ENCODE measurements around the gene TMPRSS3.

TMPRSS3 gene

GRCh38 chr21:42384989-42385388, 10.9 kb downstream of the TMPRSS3 start:
- CTCF ChIA-PET, result no interaction called here
- H3K27ac Mint-ChIP-seq, result peak overlapping the region; percentile 82
- peaks cover 55% of the 10 kb centered on the region for H3K4me1 Mint-ChIP-seq
- H3K27me3 Mint-ChIP-seq, result no peaks in the 10 kb centered on the region
- H3K4me3 Mint-ChIP-seq, result no peak overlapping the region
- H3K9me3 Mint-ChIP-seq, result peaks cover 20% of the 10 kb centered on the region
- DNase-seq, result no peak
- peaks cover 37% of the 10 kb centered on the region for H3K36me3 Mint-ChIP-seq

GRCh38 chr21:42384156-42384945, 11.5 kb downstream of the TMPRSS3 start:
- no peaks in the 10 kb centered on the region for H3K27me3 Mint-ChIP-seq
- peaks cover 48% of the 10 kb centered on the region for H3K4me1 Mint-ChIP-seq
- H3K4me3 Mint-ChIP-seq, result no peak overlapping the region
- peaks cover 37% of the 10 kb centered on the region for H3K36me3 Mint-ChIP-seq
- CTCF ChIA-PET, result no interaction called here
- no peak for DNase-seq
- H3K27ac Mint-ChIP-seq, result no peak overlapping the region
- peaks cover 20% of the 10 kb centered on the region for H3K9me3 Mint-ChIP-seq

- Mint-ChIP-seq H3K4me1 (peaks cover 38% of the 10 kb centered on the region), H3K9me3 (peaks cover 20% of the 10 kb centered on the region), H3K27ac (no peak overlapping the region), H3K27me3 (no peaks in the 10 kb centered on the region), H3K36me3 (peaks cover 33% of the 10 kb centered on the region), H3K4me3 (no peak overlapping the region)
- DNase-seq, result no peak
- CTCF ChIA-PET, result interaction anchor here (3.0 kb wide), 1 partner anchor 9 kb away, joined by 13 read pairs; no protein-coding TSS in a partner anchor
Measured at GRCh38 chr21:42383331-42383730, 12.5 kb downstream of the TMPRSS3 start.

- DNase-seq, result no peak
- H3K27me3 Mint-ChIP-seq, result no peaks in the 10 kb centered on the region
- peaks cover 34% of the 10 kb centered on the region for H3K4me1 Mint-ChIP-seq
- H3K9me3 Mint-ChIP-seq, result peaks cover 20% of the 10 kb centered on the region
- H3K4me3 Mint-ChIP-seq, result no peak overlapping the region
- H3K27ac Mint-ChIP-seq, result no peak overlapping the region
- H3K36me3 Mint-ChIP-seq, result peaks cover 33% of the 10 kb centered on the region
- CTCF ChIA-PET, result interaction anchor here (1.2 to 3.2 kb wide), 4 partner anchors 10 to 29 kb away, joined by 3 to 25 read pairs (median 8); partner anchors contain the start of gene UBASH3A
Measured at GRCh38 chr21:42382915-42383314, 12.9 kb downstream of the TMPRSS3 start.

GRCh38 chr21:42381347-42381984, 14.4 kb downstream of the TMPRSS3 start:
- Mint-ChIP-seq H3K9me3 (peaks cover 20% of the 10 kb centered on the region), H3K27me3 (peaks cover 7% of the 10 kb centered on the region), H3K4me3 (no peak overlapping the region), H3K27ac (no peak overlapping the region), H3K36me3 (peaks cover 23% of the 10 kb centered on the region), H3K4me1 (peaks cover 22% of the 10 kb centered on the region)
- CTCF ChIA-PET, result interaction anchor here (0.6 to 3.2 kb wide), 23 partner anchors 8 to 245 kb away, joined by 3 to 25 read pairs (median 4); partner anchors contain the start of gene UBASH3A
- peak; percentile 67 for DNase-seq

GRCh38 chr21:42379426-42380215, 16.2 kb downstream of the TMPRSS3 start:
- Mint-ChIP-seq H3K27me3 (peaks cover 19% of the 10 kb centered on the region), H3K4me3 (no peak overlapping the region), H3K4me1 (peaks cover 17% of the 10 kb centered on the region), H3K9me3 (peaks cover 15% of the 10 kb centered on the region), H3K27ac (no peak overlapping the region), H3K36me3 (peaks cover 15% of the 10 kb centered on the region)
- no peak for DNase-seq
- CTCF ChIA-PET, result interaction anchor here (1.3 to 3.2 kb wide), 2 partner anchors 8 to 25 kb away, joined by 3 to 25 read pairs; partner anchors contain the start of gene UBASH3A

- Mint-ChIP-seq H3K36me3 (peaks cover 10% of the 10 kb centered on the region), H3K27ac (no peak overlapping the region), H3K9me3 (peaks cover 15% of the 10 kb centered on the region), H3K4me3 (no peak overlapping the region), H3K27me3 (peaks cover 29% of the 10 kb centered on the region), H3K4me1 (peaks cover 15% of the 10 kb centered on the region)
- no peak for DNase-seq
- CTCF ChIA-PET, result interaction anchor here (1.3 to 1.4 kb wide), 2 partner anchors 36 to 233 kb away, joined by 3 to 4 read pairs; no protein-coding TSS in a partner anchor
Measured at GRCh38 chr21:42378418-42378817, 17.4 kb downstream of the TMPRSS3 start.

GRCh38 chr21:42377951-42378340, 17.9 kb downstream of the TMPRSS3 start:
- CTCF ChIA-PET, result interaction anchor here (0.9 to 1.4 kb wide), 3 partner anchors 36 to 233 kb away, joined by 3 to 4 read pairs (median 3); no protein-coding TSS in a partner anchor
- Mint-ChIP-seq H3K36me3 (peaks cover 10% of the 10 kb centered on the region), H3K27me3 (peaks cover 34% of the 10 kb centered on the region), H3K27ac (peak overlapping the region; percentile 71), H3K4me3 (no peak overlapping the region), H3K9me3 (peaks cover 15% of the 10 kb centered on the region), H3K4me1 (peaks cover 19% of the 10 kb centered on the region)
- DNase-seq, result no peak

- H3K27me3 Mint-ChIP-seq, result peaks cover 40% of the 10 kb centered on the region
- H3K36me3 Mint-ChIP-seq, result peaks cover 7% of the 10 kb centered on the region
- H3K4me3 Mint-ChIP-seq, result no peak overlapping the region
- no peak overlapping the region for H3K27ac Mint-ChIP-seq
- no peak for DNase-seq
- peaks cover 10% of the 10 kb centered on the region for H3K9me3 Mint-ChIP-seq
- H3K4me1 Mint-ChIP-seq, result peaks cover 17% of the 10 kb centered on the region
- CTCF ChIA-PET, result interaction anchor here (0.9 to 1.4 kb wide), 3 partner anchors 35 to 232 kb away, joined by 3 to 4 read pairs (median 3); no protein-coding TSS in a partner anchor
Measured at GRCh38 chr21:42377211-42377950, 18.5 kb downstream of the TMPRSS3 start.

GRCh38 chr21:42376338-42376982, 19.4 kb downstream of the TMPRSS3 start:
- CTCF ChIA-PET, result no interaction called here
- Mint-ChIP-seq H3K27ac (no peak overlapping the region), H3K4me3 (no peak overlapping the region), H3K9me3 (peaks cover 1% of the 10 kb centered on the region), H3K4me1 (peaks cover 13% of the 10 kb centered on the region), H3K27me3 (peaks cover 40% of the 10 kb centered on the region), H3K36me3 (peaks cover 1% of the 10 kb centered on the region)
- no peak for DNase-seq

GRCh38 chr21:42375966-42376337, 19.9 kb downstream of the TMPRSS3 start:
- peaks cover 43% of the 10 kb centered on the region for H3K27me3 Mint-ChIP-seq
- H3K36me3 Mint-ChIP-seq, result no peaks in the 10 kb centered on the region
- no peaks in the 10 kb centered on the region for H3K9me3 Mint-ChIP-seq
- H3K4me1 Mint-ChIP-seq, result peaks cover 12% of the 10 kb centered on the region
- H3K4me3 Mint-ChIP-seq, result no peak overlapping the region
- DNase-seq, result no peak
- CTCF ChIA-PET, result interaction anchor here (1.0 kb wide), 1 partner anchor 19 kb away, joined by 3 read pairs; no protein-coding TSS in a partner anchor
- H3K27ac Mint-ChIP-seq, result no peak overlapping the region

- CTCF ChIA-PET, result interaction anchor here (1.0 kb wide), 1 partner anchor 19 kb away, joined by 3 read pairs; no protein-coding TSS in a partner anchor
- no peak for DNase-seq
- Mint-ChIP-seq H3K4me1 (peaks cover 12% of the 10 kb centered on the region), H3K36me3 (no peaks in the 10 kb centered on the region), H3K4me3 (no peak overlapping the region), H3K27me3 (peaks cover 43% of the 10 kb centered on the region), H3K9me3 (no peaks in the 10 kb centered on the region), H3K27ac (no peak overlapping the region)
Measured at GRCh38 chr21:42375506-42375905, 20.3 kb downstream of the TMPRSS3 start.

Measured in activated naive CD4-positive, alpha-beta T cell treated with anti-CD3 and anti-CD28 coated beads, Interleukin-2, amount 10 ng/mL, durations not matched to agents 7 days and 5 days (primary cell).